ENCODE data around the gene CPPED1. TPM values are rescaled to one million over a fixed set of nuclear protein-coding genes. Genes with fewer than 3 reads are reported as not detected.

Gene CPPED1
- total and polyA plus RNA-seq, 7 donors = 9.5 to 23.8 (median 11.1) TPM

DNA sequence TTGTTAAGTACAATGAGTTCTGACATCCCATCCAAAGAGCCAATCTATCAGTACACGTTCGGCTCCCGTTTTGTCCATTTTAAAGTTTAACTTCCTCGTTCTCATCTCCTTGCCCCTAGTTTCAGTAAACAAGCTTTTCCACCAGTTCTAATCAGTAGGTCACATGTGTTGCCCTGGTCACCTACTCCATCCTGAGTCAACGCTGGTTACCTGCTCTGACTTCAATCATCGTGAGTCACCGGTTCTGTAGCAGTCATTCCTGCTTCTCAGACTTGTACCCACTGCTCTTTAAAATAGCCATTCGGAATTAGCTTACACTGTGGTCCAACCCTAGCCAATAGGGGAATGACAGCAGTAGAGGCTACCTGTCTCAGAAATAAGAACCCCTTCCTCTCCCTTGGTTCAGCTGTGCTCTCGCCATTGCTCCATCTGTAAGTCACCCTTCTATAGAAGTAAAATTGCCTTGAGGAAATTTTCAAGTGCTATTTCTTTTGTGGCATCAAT lies 191.0 kb downstream of the CPPED1 start:
- Histone ChIP-seq H3K27me3 (no peaks in the 10 kb centered on the region), H3K27ac (no peak overlapping the region), H3K4me1 (no peaks in the 10 kb centered on the region), H3K4me3 (no peak overlapping the region), H3K9me3 (no peaks in the 10 kb centered on the region), H3K36me3 (no peaks in the 10 kb centered on the region)
- 58 to 70% methylated on average over 9 of the region's 9 CpGs for WGBS, 2 donors
- DNase-seq = no peak
- intact Hi-C loops (cut with DNase I) = no loop called here
- TF ChIP-seq POLR2AphosphoS5 (IDR thresholded peaks at IDR 0.05) (no peak), EP300 (IDR thresholded peaks at IDR 0.05) (no peak), POLR2A (IDR thresholded peaks at IDR 0.05) (no peak)
- TF ChIP-seq, protein P1, sequence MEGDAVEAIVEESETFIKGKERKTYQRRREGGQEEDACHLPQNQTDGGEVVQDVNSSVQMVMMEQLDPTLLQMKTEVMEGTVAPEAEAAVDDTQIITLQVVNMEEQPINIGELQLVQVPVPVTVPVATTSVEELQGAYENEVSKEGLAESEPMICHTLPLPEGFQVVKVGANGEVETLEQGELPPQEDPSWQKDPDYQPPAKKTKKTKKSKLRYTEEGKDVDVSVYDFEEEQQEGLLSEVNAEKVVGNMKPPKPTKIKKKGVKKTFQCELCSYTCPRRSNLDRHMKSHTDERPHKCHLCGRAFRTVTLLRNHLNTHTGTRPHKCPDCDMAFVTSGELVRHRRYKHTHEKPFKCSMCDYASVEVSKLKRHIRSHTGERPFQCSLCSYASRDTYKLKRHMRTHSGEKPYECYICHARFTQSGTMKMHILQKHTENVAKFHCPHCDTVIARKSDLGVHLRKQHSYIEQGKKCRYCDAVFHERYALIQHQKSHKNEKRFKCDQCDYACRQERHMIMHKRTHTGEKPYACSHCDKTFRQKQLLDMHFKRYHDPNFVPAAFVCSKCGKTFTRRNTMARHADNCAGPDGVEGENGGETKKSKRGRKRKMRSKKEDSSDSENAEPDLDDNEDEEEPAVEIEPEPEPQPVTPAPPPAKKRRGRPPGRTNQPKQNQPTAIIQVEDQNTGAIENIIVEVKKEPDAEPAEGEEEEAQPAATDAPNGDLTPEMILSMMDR (IDR thresholded peaks at IDR 0.05) = no peak

DNA sequence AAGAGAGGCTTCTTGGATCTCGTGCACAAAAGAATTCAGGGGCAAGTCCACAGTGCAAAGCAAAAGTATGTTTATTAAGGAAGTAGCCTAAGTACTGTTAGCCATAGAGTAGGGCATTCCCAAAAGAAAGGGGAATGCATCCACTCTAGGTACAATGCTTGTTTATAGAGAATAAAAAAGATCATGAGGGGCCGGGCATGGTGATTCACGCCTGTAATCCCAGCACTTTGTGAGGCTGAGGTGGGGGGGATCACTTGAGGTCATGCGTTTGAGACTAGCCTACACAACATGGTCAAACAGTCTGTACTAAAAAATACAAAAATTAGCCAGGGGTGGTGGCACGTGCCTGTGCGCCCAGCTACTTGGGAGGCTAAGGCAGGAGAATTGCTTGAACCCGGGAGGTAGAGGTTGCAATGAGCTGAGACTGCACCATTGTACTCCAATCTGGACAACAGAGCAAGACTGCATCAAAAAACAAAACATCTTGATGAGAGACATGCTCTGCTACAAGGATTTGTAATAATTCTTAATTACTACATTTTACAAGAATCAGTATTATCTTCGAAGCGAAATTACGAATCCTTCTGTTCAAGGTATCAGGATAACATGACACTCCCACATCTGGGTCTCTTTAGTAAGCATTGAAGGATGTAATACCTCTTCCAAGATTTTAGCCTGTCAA lies 191.6 kb downstream of the CPPED1 start:
- Histone ChIP-seq H3K4me3 (no peak overlapping the region), H3K4me1 (no peaks in the 10 kb centered on the region), H3K36me3 (no peaks in the 10 kb centered on the region), H3K27me3 (no peaks in the 10 kb centered on the region), H3K27ac (no peak overlapping the region), H3K9me3 (no peaks in the 10 kb centered on the region)
- TF ChIP-seq POLR2AphosphoS5 (IDR thresholded peaks at IDR 0.05) (no peak), EP300 (IDR thresholded peaks at IDR 0.05) (no peak), POLR2A (IDR thresholded peaks at IDR 0.05) (no peak)
- TF ChIP-seq, protein P1 (IDR thresholded peaks at IDR 0.05) = no peak
- DNase-seq = no peak
- WGBS, 2 donors = 90 to 91% methylated on average over 10 of the region's 10 CpGs
- intact Hi-C loops (cut with DNase I) = no loop called here

- Histone ChIP-seq H3K36me3 (no peaks in the 10 kb centered on the region), H3K4me1 (no peaks in the 10 kb centered on the region), H3K4me3 (no peak overlapping the region), H3K27ac (no peak overlapping the region), H3K27me3 (no peaks in the 10 kb centered on the region), H3K9me3 (no peaks in the 10 kb centered on the region)
- TF ChIP-seq EP300 (IDR thresholded peaks at IDR 0.05) (no peak), POLR2A (IDR thresholded peaks at IDR 0.05) (no peak)
- intact Hi-C loops (cut with DNase I) = no loop called here
- WGBS, 2 donors = 85 to 89% methylated on average over 4 of the region's 4 CpGs
- DNase-seq = no peak
Observed at GRCh38 chr16:12611006-12611477, 192.6 kb downstream of the CPPED1 start.

GRCh38 chr16:12609937-12610699 lies 193.6 kb downstream of the CPPED1 start:
- no peak for DNase-seq
- no peak overlapping the region for H3K27ac ChIP-seq
- TF ChIP-seq, protein P1 (IDR thresholded peaks at IDR 0.05) = no peak
- TF ChIP-seq POLR2A (IDR thresholded peaks at IDR 0.05) = no peak
- TF ChIP-seq EP300 (IDR thresholded peaks at IDR 0.05) = no peak
- no peak for TF ChIP-seq POLR2AphosphoS5 (IDR thresholded peaks at IDR 0.05)
- H3K36me3 ChIP-seq = no peaks in the 10 kb centered on the region
- H3K27me3 ChIP-seq = no peaks in the 10 kb centered on the region
- no peaks in the 10 kb centered on the region for H3K4me1 ChIP-seq
- intact Hi-C loops (cut with DNase I) = no loop called here
- 85 to 89% methylated on average over 8 of the region's 8 CpGs for WGBS, 2 donors
- no peak overlapping the region for H3K4me3 ChIP-seq
- no peaks in the 10 kb centered on the region for H3K9me3 ChIP-seq

Small RNAs within 50 kb of the gene (small RNA-seq; reads per million reads assigned to genes)
- gene MIR4718 (0 reads per million in 3 donors), gene RF00443 (0 reads per million in 3 donors)

Other genes starting within 250 kb of the CPPED1 start
- 1 to 10 TPM; 3.1 to 8.6 (median 6.0) TPM for gene SHISA9, start 97.7 kb upstream of the CPPED1 start, total RNA-seq
- gene SHISA9, start 97.7 kb upstream of the CPPED1 start, polyA plus RNA-seq = under 1 TPM; under 0.01 to 0.95 (median 0.23) TPM

All from sigmoid colon (tissue), 7 donors.